Neuronal stem cell (in vitro differentiated cells): ENCODE results near the gene MEGF8.
A peak's percentile ranks its signal among the peaks of the same experiment; 100 is the strongest.

ENCODE experiments used
- DNase-seq: peaks from one replicate; pipeline ENCODE4 v3.0.0-alpha.2; 2013; ENCODE audit warnings: low spot score
- H2AFZ ChIP-seq: one replicate; pipeline ENCODE4 v1.6.1; 2013; ENCODE audit warnings: mild to moderate bottlenecking, low read length, inconsistent platforms
- H2AK5ac ChIP-seq: 2 replicates; pipeline ENCODE4 v1.6.1; 2013; ENCODE audit warnings: low read depth, mild to moderate bottlenecking, inconsistent platforms, low read length, moderate library complexity, mixed read lengths
- H2BK120ac ChIP-seq: 2 replicates; pipeline ENCODE4 v1.6.1; 2013; ENCODE audit warnings: low read depth, mild to moderate bottlenecking, inconsistent platforms, low read length, moderate library complexity, mixed read lengths
- H2BK12ac ChIP-seq: one replicate; pipeline ENCODE4 v1.6.1; 2013; ENCODE audit warnings: low read length, inconsistent platforms
- H2BK15ac ChIP-seq: 2 replicates; pipeline ENCODE4 v1.6.1; 2013; ENCODE audit warnings: mild to moderate bottlenecking, low read length, inconsistent platforms, mixed read lengths
- H2BK5ac ChIP-seq: one replicate; pipeline ENCODE4 v1.6.1; 2013; ENCODE audit warnings: inconsistent platforms, mild to moderate bottlenecking, low read length, moderate library complexity
- H3K14ac ChIP-seq: one replicate; pipeline ENCODE4 v1.6.1; 2013; ENCODE audit warnings: low read length, inconsistent platforms
- H3K18ac ChIP-seq: 2 replicates; pipeline ENCODE4 v1.6.1; 2013; ENCODE audit warnings: low read length, inconsistent platforms
- H3K23ac ChIP-seq: 2 replicates; pipeline ENCODE4 v1.6.1; 2013; ENCODE audit warnings: low read depth, mild to moderate bottlenecking, mixed read lengths, low read length, inconsistent platforms; ENCODE audit not compliant: poor library complexity
- H3K27ac ChIP-seq: replicated peaks from 3 replicates; pipeline ENCODE4 v1.5.1; 2013; ENCODE audit warnings: low read length, inconsistent platforms
- H3K27me3 ChIP-seq, 3 experiments: 2 replicates each; pipeline ENCODE4 v1.6.1; 2013; ENCODE audit warnings: low read length in 3 of 3, mild to moderate bottlenecking in 2 of 3, inconsistent platforms in 1 of 3, low read depth in 1 of 3, mixed read lengths in 1 of 3, moderate library complexity in 1 of 3; ENCODE audit not compliant: control insufficient read depth in 3 of 3, insufficient read depth in 3 of 3
- H3K36me3 ChIP-seq, 2 donors: replicated peaks in 1 of 2; 2 replicates each; pipeline ENCODE4 v1.6.1; 2013; ENCODE audit warnings: low read length in 2 of 2; ENCODE audit not compliant: control insufficient read depth in 2 of 2, insufficient read depth in 2 of 2
- H3K4ac ChIP-seq: 2 replicates; pipeline ENCODE4 v1.6.1; 2013; ENCODE audit warnings: inconsistent platforms, mild to moderate bottlenecking, low read length, moderate library complexity
- H3K4me1 ChIP-seq, 2 donors: 1 replicate in 1 of 2; 2 replicates in 1 of 2; pipeline ENCODE4 v1.6.1; 2013; ENCODE audit warnings: low read length in 2 of 2, low read depth in 1 of 2; ENCODE audit not compliant: control insufficient read depth in 2 of 2, insufficient read depth in 1 of 2
- H3K4me2 ChIP-seq: one replicate; pipeline ENCODE4 v1.6.1; 2013; ENCODE audit warnings: mild to moderate bottlenecking, low read length, inconsistent platforms; ENCODE audit not compliant: insufficient read depth, poor library complexity, severe bottlenecking
- H3K4me3 ChIP-seq, 2 donors: 2 replicates each; pipeline ENCODE4 v1.5.1; 2013; ENCODE audit warnings: low read length in 2 of 2, mild to moderate bottlenecking in 2 of 2, inconsistent platforms in 1 of 2, moderate library complexity in 1 of 2
- H3K79me1 ChIP-seq: one replicate; pipeline ENCODE4 v1.6.1; 2013; ENCODE audit warnings: low read depth, mild to moderate bottlenecking, inconsistent platforms, low read length, moderate library complexity
- H3K9ac ChIP-seq: one replicate; pipeline ENCODE4 v1.6.1; 2013; ENCODE audit warnings: mild to moderate bottlenecking, low read depth, low read length, inconsistent platforms; ENCODE audit not compliant: poor library complexity
- H3K9me3 ChIP-seq, 2 donors: replicated peaks in 1 of 2; 2 replicates each; pipeline versions ENCODE3 to v1.6.1; 2013; ENCODE audit warnings: low read length in 2 of 2, mild to moderate bottlenecking in 2 of 2, inconsistent platforms in 1 of 2, low read depth in 1 of 2, mixed read lengths in 1 of 2, moderate library complexity in 1 of 2; ENCODE audit not compliant: control insufficient read depth in 2 of 2, insufficient read depth in 1 of 2
- H4K8ac ChIP-seq: one replicate; pipeline ENCODE4 v1.6.1; 2013; ENCODE audit warnings: low read depth, mild to moderate bottlenecking, inconsistent platforms, low read length, moderate library complexity
- H4K91ac ChIP-seq: one replicate; pipeline ENCODE4 v1.6.1; 2013; ENCODE audit warnings: low read length, low read depth, mild to moderate bottlenecking, inconsistent platforms; ENCODE audit not compliant: poor library complexity
- WGBS, 2 donors: extraction: QIAGEN DNeasy Blood & Tissue Kit; methylation state at CpG; one replicate each; pipeline ENCODE4 v1.1.7; 2013; ENCODE audit warnings: missing lambda C conversion rate in 2 of 2, mixed read lengths in 1 of 2; ENCODE audit not compliant: insufficient read length in 2 of 2, insufficient replicate concordance in 1 of 2; ENCODE audit errors: extremely low coverage in 2 of 2; 5-methylcytosine and 5-hydroxymethylcytosine counted together

The MEGF8 gene

DNA sequence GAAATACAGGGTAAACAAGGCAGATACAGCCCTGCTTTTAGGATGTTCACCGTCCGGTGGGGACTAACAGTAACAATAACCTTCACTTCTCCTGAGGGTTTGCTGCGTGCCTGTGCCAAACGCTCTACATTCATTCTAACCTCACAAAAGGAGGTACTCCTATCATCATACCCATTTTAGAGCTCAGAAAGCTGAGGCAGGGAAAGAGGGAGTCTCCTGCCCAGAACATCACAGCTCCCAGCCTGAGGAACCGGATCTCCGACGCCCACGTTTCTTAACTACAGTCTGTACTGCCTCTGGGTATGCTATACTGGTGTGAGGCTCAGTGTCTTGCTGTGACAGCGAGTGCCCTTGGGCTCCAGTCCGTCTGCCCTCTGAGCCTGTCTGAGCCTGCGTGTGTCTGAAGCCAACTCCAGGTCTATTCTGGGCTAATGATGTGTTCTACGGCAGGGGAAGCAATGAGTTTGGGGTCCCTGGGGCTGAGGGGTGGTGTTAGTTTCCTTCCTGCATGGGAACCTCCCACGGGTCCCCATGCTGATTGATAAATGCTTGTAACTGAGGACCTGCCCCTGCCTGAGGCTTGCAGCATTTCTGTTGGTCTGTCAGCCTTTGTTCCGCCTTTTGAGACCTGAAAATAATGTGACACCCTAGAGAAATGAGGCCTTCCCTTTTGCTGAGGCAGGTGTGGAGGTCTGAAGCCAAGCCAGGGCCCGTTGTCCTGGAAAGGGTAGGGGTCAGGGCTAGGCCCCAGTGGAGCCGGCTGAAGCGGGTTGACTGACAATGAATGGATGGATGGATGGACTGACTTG, 96.9 kb downstream of the MEGF8 start:
- H3K4me3 ChIP-seq: peak overlapping the region; percentile 91 to 95
- H2BK120ac ChIP-seq: no peak overlapping the region
- no peak overlapping the region for H3K4ac ChIP-seq
- no peak overlapping the region for H2BK15ac ChIP-seq
- H2BK5ac ChIP-seq: no peak overlapping the region
- no peak overlapping the region for H3K14ac ChIP-seq
- peak overlapping the region; percentile 64 for H3K9ac ChIP-seq
- H3K9me3 ChIP-seq: peaks cover 0 to 6% of the 10 kb centered on the region in 2 donors
- peaks cover 0 to 13% (median 0%) of the 10 kb centered on the region in 3 experiments for H3K27me3 ChIP-seq
- H3K23ac ChIP-seq: no peak overlapping the region
- peak overlapping the region; percentile 85 for H3K4me2 ChIP-seq
- no CpG with 5 or more reads among the region's 17 CpGs for WGBS, 2 donors
- H2BK12ac ChIP-seq: no peak overlapping the region
- peaks cover 15 to 16% of the 10 kb centered on the region in 2 donors for H3K4me1 ChIP-seq
- H2AFZ ChIP-seq: peak overlapping the region; percentile 96
- no peak overlapping the region for H4K8ac ChIP-seq
- peaks cover 2 to 10% of the 10 kb centered on the region in 2 donors for H3K36me3 ChIP-seq
- peak overlapping the region; percentile 73 for H2AK5ac ChIP-seq
- no peak overlapping the region for H4K91ac ChIP-seq
- peaks cover 3% of the 10 kb centered on the region for H3K79me1 ChIP-seq
- DNase-seq: no peak
- no peak overlapping the region for H3K27ac ChIP-seq
- peak overlapping the region; percentile 21 for H3K18ac ChIP-seq

DNA sequence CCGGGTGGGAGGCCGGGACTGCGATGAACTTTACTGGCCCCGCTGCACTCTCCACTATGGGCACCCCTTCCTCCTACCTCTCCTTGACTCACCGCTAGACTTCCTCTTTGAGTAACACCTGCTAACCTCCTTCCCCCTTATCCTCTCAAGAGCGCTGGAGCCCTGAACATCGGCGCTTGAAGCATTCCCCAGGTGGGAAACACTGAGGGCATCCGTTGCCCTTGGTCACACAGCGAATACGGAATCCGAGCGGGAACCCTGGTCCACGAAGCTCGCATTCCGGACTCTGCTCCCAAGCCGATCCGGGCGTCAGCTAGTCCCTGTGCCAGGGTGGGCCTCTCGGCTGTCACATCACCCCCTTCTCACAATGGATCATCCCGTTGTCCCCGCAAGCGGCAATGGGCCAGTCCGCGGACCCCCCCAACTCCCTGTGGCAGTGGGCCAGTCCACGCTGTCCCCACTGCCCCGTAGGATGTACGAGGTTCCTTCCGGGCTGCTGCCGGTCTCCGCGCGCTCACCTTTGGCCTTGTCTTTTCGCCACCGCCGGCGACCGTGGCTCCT, 97.5 kb downstream of the MEGF8 start:
- peaks cover 0 to 6% of the 10 kb centered on the region in 2 donors for H3K9me3 ChIP-seq
- H3K14ac ChIP-seq: peak overlapping the region; percentile 84
- peak overlapping the region; percentile 97 for H3K18ac ChIP-seq
- H3K27ac ChIP-seq: peak overlapping the region; percentile 63
- peaks cover 0 to 13% (median 0%) of the 10 kb centered on the region in 3 experiments for H3K27me3 ChIP-seq
- H2BK120ac ChIP-seq: no peak overlapping the region
- H3K4me1 ChIP-seq: peaks cover 15 to 16% of the 10 kb centered on the region in 2 donors
- H2BK15ac ChIP-seq: peak overlapping the region; percentile 30
- H3K36me3 ChIP-seq: peaks cover 2 to 9% of the 10 kb centered on the region in 2 donors
- peaks cover 3% of the 10 kb centered on the region for H3K79me1 ChIP-seq
- H2AFZ ChIP-seq: peak overlapping the region; percentile 96
- H2BK5ac ChIP-seq: no peak overlapping the region
- H3K9ac ChIP-seq: peak overlapping the region; percentile 88
- peak overlapping the region; percentile 85 for H3K4me2 ChIP-seq
- peak overlapping the region; percentile 91 to 95 for H3K4me3 ChIP-seq
- no peak overlapping the region for H4K91ac ChIP-seq
- no peak for DNase-seq
- H4K8ac ChIP-seq: no peak overlapping the region
- H2AK5ac ChIP-seq: peak overlapping the region; percentile 73
- H3K23ac ChIP-seq: peak overlapping the region; percentile 75
- WGBS, 2 donors: no CpG with 5 or more reads among the region's 38 CpGs
- no peak overlapping the region for H2BK12ac ChIP-seq
- no peak overlapping the region for H3K4ac ChIP-seq

- Histone ChIP-seq H3K14ac (peak overlapping the region; percentile 84), H3K4me2 (peak overlapping the region; percentile 85), H2BK120ac (no peak overlapping the region), H3K27ac (peak overlapping the region; percentile 86), H2BK15ac (peak overlapping the region; percentile 89), H4K91ac (peak overlapping the region; percentile 68), H3K9ac (peak overlapping the region; percentile 88), H2BK5ac (no peak overlapping the region), H3K4me3 (peak overlapping the region; percentile 91 to 95), H3K4me1 (peaks cover 15 to 21% of the 10 kb centered on the region in 2 donors), H3K18ac (peak overlapping the region; percentile 99), H3K36me3 (peaks cover 2 to 4% of the 10 kb centered on the region in 2 donors), H3K9me3 (peaks cover 0 to 6% of the 10 kb centered on the region in 2 donors), H3K23ac (peak overlapping the region; percentile 75), H2AFZ (peak overlapping the region; percentile 96), H3K27me3 (peaks cover 0 to 13% (median 0%) of the 10 kb centered on the region in 3 experiments), H3K4ac (peak overlapping the region; percentile 58), H4K8ac (no peak overlapping the region), H3K79me1 (peaks cover 3% of the 10 kb centered on the region), H2AK5ac (peak overlapping the region; percentile 97), H2BK12ac (peak overlapping the region; percentile 53)
- DNase-seq: peak; percentile 93
- WGBS, 2 donors: no CpG with 5 or more reads among the region's 65 CpGs
Observed at GRCh38 chr19:42423462-42424344, 98.3 kb downstream of the MEGF8 start.
